ENCODE data around the gene CYP1B1.

The CYP1B1 gene

GRCh38 chr2:38098421-38099098, 22.6 kb upstream of the CYP1B1 start:
- Histone ChIP-seq H3K4me1 (ENCODE audit: control insufficient read depth, insufficient read depth, low read length) (peaks cover 15% of the 10 kb centered on the region), H3K27ac (ENCODE audit: low read length) (no peak overlapping the region), H3K4me3 (ENCODE audit: low read length) (no peak overlapping the region), H3K9me3 (ENCODE audit: control insufficient read depth, insufficient read depth, low read length) (no peaks in the 10 kb centered on the region), H3K27me3 (ENCODE audit: control insufficient read depth, insufficient read depth, low read length) (peaks cover 25% of the 10 kb centered on the region; the same call in 1 of the 2 replicates), H3K36me3 (ENCODE audit: control insufficient read depth, insufficient read depth, low read length) (no peaks in the 10 kb centered on the region)
- no peak for DNase-seq (ENCODE audit: low read depth, low spot score)
- no CpG with 5 or more reads among the region's 11 CpGs for WGBS (ENCODE audit: insufficient coverage, insufficient read length)

- Histone ChIP-seq H3K9me3 (ENCODE audit: control insufficient read depth, insufficient read depth, low read length) (no peaks in the 10 kb centered on the region), H3K27me3 (ENCODE audit: control insufficient read depth, insufficient read depth, low read length) (peaks cover 25% of the 10 kb centered on the region; the same call in 1 of the 2 replicates), H3K4me1 (ENCODE audit: control insufficient read depth, insufficient read depth, low read length) (peaks cover 15% of the 10 kb centered on the region), H3K4me3 (ENCODE audit: low read length) (no peak overlapping the region), H3K36me3 (ENCODE audit: control insufficient read depth, insufficient read depth, low read length) (no peaks in the 10 kb centered on the region), H3K27ac (ENCODE audit: low read length) (no peak overlapping the region)
- DNase-seq (ENCODE audit: low read depth, low spot score), result no peak
- no CpG with 5 or more reads among the region's 4 CpGs for WGBS (ENCODE audit: insufficient coverage, insufficient read length)
Observed at GRCh38 chr2:38097988-38098385, 22.0 kb upstream of the CYP1B1 start.

- H3K4me3 ChIP-seq (ENCODE audit: low read length), result no peak overlapping the region
- H3K36me3 ChIP-seq (ENCODE audit: control insufficient read depth, insufficient read depth, low read length), result no peaks in the 10 kb centered on the region
- H3K27ac ChIP-seq (ENCODE audit: low read length), result no peak overlapping the region
- no peaks in the 10 kb centered on the region for H3K9me3 ChIP-seq (ENCODE audit: control insufficient read depth, insufficient read depth, low read length)
- peaks cover 25% of the 10 kb centered on the region; the same call in 1 of the 2 replicates for H3K27me3 ChIP-seq (ENCODE audit: control insufficient read depth, insufficient read depth, low read length)
- H3K4me1 ChIP-seq (ENCODE audit: control insufficient read depth, insufficient read depth, low read length), result peaks cover 19% of the 10 kb centered on the region
- DNase-seq (ENCODE audit: low read depth, low spot score), result no peak
- no CpG with 5 or more reads among the region's 2 CpGs for WGBS (ENCODE audit: insufficient coverage, insufficient read length)
Observed at GRCh38 chr2:38097258-38097987, 21.5 kb upstream of the CYP1B1 start.

- Histone ChIP-seq H3K36me3 (ENCODE audit: control insufficient read depth, insufficient read depth, low read length) (no peaks in the 10 kb centered on the region), H3K4me1 (ENCODE audit: control insufficient read depth, insufficient read depth, low read length) (peaks cover 20% of the 10 kb centered on the region), H3K4me3 (ENCODE audit: low read length) (no peak overlapping the region), H3K27ac (ENCODE audit: low read length) (no peak overlapping the region), H3K27me3 (ENCODE audit: control insufficient read depth, insufficient read depth, low read length) (peaks cover 25% of the 10 kb centered on the region; the same call in 1 of the 2 replicates), H3K9me3 (ENCODE audit: control insufficient read depth, insufficient read depth, low read length) (no peaks in the 10 kb centered on the region)
- DNase-seq (ENCODE audit: low read depth, low spot score), result no peak
- WGBS (ENCODE audit: insufficient coverage, insufficient read length), result no CpG with 5 or more reads among the region's 19 CpGs
Observed at GRCh38 chr2:38095996-38096861, 20.3 kb upstream of the CYP1B1 start.

- Histone ChIP-seq H3K9me3 (ENCODE audit: control insufficient read depth, insufficient read depth, low read length) (no peaks in the 10 kb centered on the region), H3K27ac (ENCODE audit: low read length) (no peak overlapping the region), H3K36me3 (ENCODE audit: control insufficient read depth, insufficient read depth, low read length) (no peaks in the 10 kb centered on the region), H3K4me3 (ENCODE audit: low read length) (no peak overlapping the region), H3K4me1 (ENCODE audit: control insufficient read depth, insufficient read depth, low read length) (peaks cover 20% of the 10 kb centered on the region), H3K27me3 (ENCODE audit: control insufficient read depth, insufficient read depth, low read length) (peaks cover 25% of the 10 kb centered on the region; the same call in 1 of the 2 replicates)
- no CpG with 5 or more reads among the region's 11 CpGs for WGBS (ENCODE audit: insufficient coverage, insufficient read length)
- DNase-seq (ENCODE audit: low read depth, low spot score), result no peak
Observed at GRCh38 chr2:38095079-38095995, 19.4 kb upstream of the CYP1B1 start.

- WGBS (ENCODE audit: insufficient coverage, insufficient read length), result no CpG with 5 or more reads among the region's 1 CpG
- Histone ChIP-seq H3K9me3 (ENCODE audit: control insufficient read depth, insufficient read depth, low read length) (no peaks in the 10 kb centered on the region), H3K27ac (ENCODE audit: low read length) (no peak overlapping the region), H3K36me3 (ENCODE audit: control insufficient read depth, insufficient read depth, low read length) (no peaks in the 10 kb centered on the region), H3K27me3 (ENCODE audit: control insufficient read depth, insufficient read depth, low read length) (peaks cover 24% of the 10 kb centered on the region; the same call in 1 of the 2 replicates), H3K4me3 (ENCODE audit: low read length) (no peak overlapping the region), H3K4me1 (ENCODE audit: control insufficient read depth, insufficient read depth, low read length) (peaks cover 20% of the 10 kb centered on the region)
- no peak for DNase-seq (ENCODE audit: low read depth, low spot score)
Observed at GRCh38 chr2:38093527-38094165, 17.7 kb upstream of the CYP1B1 start.

- H3K27ac ChIP-seq (ENCODE audit: low read length), result no peak overlapping the region
- H3K4me1 ChIP-seq (ENCODE audit: control insufficient read depth, insufficient read depth, low read length), result peaks cover 17% of the 10 kb centered on the region
- DNase-seq (ENCODE audit: low read depth, low spot score), result no peak
- no peaks in the 10 kb centered on the region for H3K36me3 ChIP-seq (ENCODE audit: control insufficient read depth, insufficient read depth, low read length)
- no peak overlapping the region for H3K4me3 ChIP-seq (ENCODE audit: low read length)
- WGBS (ENCODE audit: insufficient coverage, insufficient read length), result no CpG with 5 or more reads among the region's 11 CpGs
- no peaks in the 10 kb centered on the region for H3K9me3 ChIP-seq (ENCODE audit: control insufficient read depth, insufficient read depth, low read length)
- peaks cover 14% of the 10 kb centered on the region; the same call in 1 of the 2 replicates for H3K27me3 ChIP-seq (ENCODE audit: control insufficient read depth, insufficient read depth, low read length)
Observed at GRCh38 chr2:38092196-38092902, 16.4 kb upstream of the CYP1B1 start.

- peaks cover 12% of the 10 kb centered on the region; the same call in 1 of the 2 replicates for H3K27me3 ChIP-seq (ENCODE audit: control insufficient read depth, insufficient read depth, low read length)
- no CpG with 5 or more reads among the region's 5 CpGs for WGBS (ENCODE audit: insufficient coverage, insufficient read length)
- no peak overlapping the region for H3K4me3 ChIP-seq (ENCODE audit: low read length)
- no peaks in the 10 kb centered on the region for H3K36me3 ChIP-seq (ENCODE audit: control insufficient read depth, insufficient read depth, low read length)
- H3K27ac ChIP-seq (ENCODE audit: low read length), result no peak overlapping the region
- peaks cover 15% of the 10 kb centered on the region for H3K4me1 ChIP-seq (ENCODE audit: control insufficient read depth, insufficient read depth, low read length)
- no peak for DNase-seq (ENCODE audit: low read depth, low spot score)
- no peaks in the 10 kb centered on the region for H3K9me3 ChIP-seq (ENCODE audit: control insufficient read depth, insufficient read depth, low read length)
Observed at GRCh38 chr2:38091760-38092159, 15.8 kb upstream of the CYP1B1 start.

GRCh38 chr2:38090928-38091327, 15.0 kb upstream of the CYP1B1 start:
- no peak for DNase-seq (ENCODE audit: low read depth, low spot score)
- H3K36me3 ChIP-seq (ENCODE audit: control insufficient read depth, insufficient read depth, low read length), result no peaks in the 10 kb centered on the region
- WGBS (ENCODE audit: insufficient coverage, insufficient read length), result no CpG with 5 or more reads among the region's 5 CpGs
- H3K27ac ChIP-seq (ENCODE audit: low read length), result no peak overlapping the region
- no peak overlapping the region for H3K4me3 ChIP-seq (ENCODE audit: low read length)
- H3K4me1 ChIP-seq (ENCODE audit: control insufficient read depth, insufficient read depth, low read length), result peaks cover 12% of the 10 kb centered on the region
- no peaks in the 10 kb centered on the region for H3K9me3 ChIP-seq (ENCODE audit: control insufficient read depth, insufficient read depth, low read length)
- H3K27me3 ChIP-seq (ENCODE audit: control insufficient read depth, insufficient read depth, low read length), result peaks cover 6% of the 10 kb centered on the region; the same call in 1 of the 2 replicates

Data from iPS DF 6.9 (cell line).